OCI-LY7 (cell line): ENCODE results near the gene TECR.

ENCODE experiments used
- CTCF ChIP-seq: fragments of 200-600 bp; sonication (generic); conservative IDR thresholded peaks from 2 replicates; pipeline ENCODE4 v1.5.1; 2014; ENCODE audit warnings: mild to moderate bottlenecking, antibody characterized with exemption, low read length, moderate library complexity, mixed read lengths
- EZH2phosphoT487 ChIP-seq: fragments of 200-600 bp; sonication (generic); IDR thresholded peaks from 2 replicates; pipeline ENCODE4 v1.6.1; 2018; ENCODE audit warnings: low read depth, borderline replicate concordance, mild to moderate bottlenecking, mixed run types, antibody characterized with exemption, low read length, moderate library complexity, mixed read lengths

- TF ChIP-seq CTCF (no peak), EZH2phosphoT487 (no peak)
Observed at GRCh38 chr19:14550201-14550754, 20.9 kb downstream of the TECR start.
